Osteocyte (in vitro differentiated cells): ENCODE data around the gene MOB3B. TPM values are rescaled to one million over a fixed set of nuclear protein-coding genes. Genes with fewer than 3 reads are reported as not detected.

ENCODE experiments used
- DNase-seq: peaks from one replicate; pipeline ENCODE4 v3.0.0; 2021; ENCODE audit warnings: mixed read lengths; ENCODE audit not compliant: unreplicated experiment; ENCODE audit errors: extremely low spot score
- H3K27ac Mint-ChIP-seq: one replicate; pipeline ENCODE4 v1.8.0; 2021; ENCODE audit warnings: mild to moderate bottlenecking, mixed read lengths; ENCODE audit not compliant: unreplicated experiment
- H3K27me3 Mint-ChIP-seq: one replicate; pipeline ENCODE4 v1.8.0; 2021; ENCODE audit warnings: mixed read lengths; ENCODE audit not compliant: unreplicated experiment
- H3K36me3 Mint-ChIP-seq: one replicate; pipeline ENCODE4 v1.8.0; 2021; ENCODE audit warnings: mixed read lengths; ENCODE audit not compliant: unreplicated experiment
- H3K4me1 Mint-ChIP-seq: one replicate; pipeline ENCODE4 v1.8.0; 2021; ENCODE audit warnings: mixed read lengths; ENCODE audit not compliant: unreplicated experiment
- H3K4me3 Mint-ChIP-seq: one replicate; pipeline ENCODE4 v1.8.0; 2021; ENCODE audit warnings: mild to moderate bottlenecking, moderate library complexity, mixed read lengths; ENCODE audit not compliant: unreplicated experiment
- H3K9me3 Mint-ChIP-seq: one replicate; pipeline ENCODE4 v1.8.0; 2021; ENCODE audit warnings: mixed read lengths; ENCODE audit not compliant: unreplicated experiment
- total RNA-seq: library from RNA; stranded (reverse); gene quantifications from 2 replicates; pipeline ENCODE4 v1.2.1, GENCODE V29; 2021
- TF ChIP-seq, protein P1 (sequence below): fragments of 200-600 bp; sonication (generic); IDR thresholded peaks from 2 replicates; pipeline ENCODE4 v1.5.0; 2021; ENCODE audit warnings: antibody characterized with exemption, mild to moderate bottlenecking, moderate library complexity

The MOB3B gene
- total RNA-seq, 1 donor from 2014 or later, result 7.6 TPM

DNA sequence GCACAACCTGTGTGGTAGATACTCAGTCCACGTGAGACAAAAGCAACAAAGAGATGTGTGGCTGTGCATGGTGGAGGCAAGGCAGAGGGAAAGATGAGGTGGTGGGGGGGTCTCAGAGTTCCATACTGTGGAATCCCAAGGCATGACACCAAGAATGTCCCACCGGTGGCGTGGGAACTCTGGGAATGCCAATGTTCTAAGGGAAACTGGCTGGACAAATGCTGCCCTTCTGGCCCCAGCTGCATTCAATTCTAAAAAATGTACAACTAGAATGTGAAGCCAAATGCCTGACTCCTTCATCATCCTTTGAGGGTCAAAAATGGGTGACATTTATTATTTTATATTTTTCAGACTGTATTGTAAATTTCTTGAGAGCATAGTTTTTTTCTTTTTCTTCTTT is 174.4 kb downstream of the MOB3B start:
- no peaks in the 10 kb centered on the region for H3K27me3 Mint-ChIP-seq
- peaks cover 8% of the 10 kb centered on the region for H3K36me3 Mint-ChIP-seq
- DNase-seq, result no peak
- peak overlapping the region; percentile 76 for H3K27ac Mint-ChIP-seq
- TF ChIP-seq, protein P1, sequence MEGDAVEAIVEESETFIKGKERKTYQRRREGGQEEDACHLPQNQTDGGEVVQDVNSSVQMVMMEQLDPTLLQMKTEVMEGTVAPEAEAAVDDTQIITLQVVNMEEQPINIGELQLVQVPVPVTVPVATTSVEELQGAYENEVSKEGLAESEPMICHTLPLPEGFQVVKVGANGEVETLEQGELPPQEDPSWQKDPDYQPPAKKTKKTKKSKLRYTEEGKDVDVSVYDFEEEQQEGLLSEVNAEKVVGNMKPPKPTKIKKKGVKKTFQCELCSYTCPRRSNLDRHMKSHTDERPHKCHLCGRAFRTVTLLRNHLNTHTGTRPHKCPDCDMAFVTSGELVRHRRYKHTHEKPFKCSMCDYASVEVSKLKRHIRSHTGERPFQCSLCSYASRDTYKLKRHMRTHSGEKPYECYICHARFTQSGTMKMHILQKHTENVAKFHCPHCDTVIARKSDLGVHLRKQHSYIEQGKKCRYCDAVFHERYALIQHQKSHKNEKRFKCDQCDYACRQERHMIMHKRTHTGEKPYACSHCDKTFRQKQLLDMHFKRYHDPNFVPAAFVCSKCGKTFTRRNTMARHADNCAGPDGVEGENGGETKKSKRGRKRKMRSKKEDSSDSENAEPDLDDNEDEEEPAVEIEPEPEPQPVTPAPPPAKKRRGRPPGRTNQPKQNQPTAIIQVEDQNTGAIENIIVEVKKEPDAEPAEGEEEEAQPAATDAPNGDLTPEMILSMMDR, result no peak
- peaks cover 35% of the 10 kb centered on the region for H3K4me1 Mint-ChIP-seq
- H3K4me3 Mint-ChIP-seq, result no peak overlapping the region
- H3K9me3 Mint-ChIP-seq, result no peaks in the 10 kb centered on the region

DNA sequence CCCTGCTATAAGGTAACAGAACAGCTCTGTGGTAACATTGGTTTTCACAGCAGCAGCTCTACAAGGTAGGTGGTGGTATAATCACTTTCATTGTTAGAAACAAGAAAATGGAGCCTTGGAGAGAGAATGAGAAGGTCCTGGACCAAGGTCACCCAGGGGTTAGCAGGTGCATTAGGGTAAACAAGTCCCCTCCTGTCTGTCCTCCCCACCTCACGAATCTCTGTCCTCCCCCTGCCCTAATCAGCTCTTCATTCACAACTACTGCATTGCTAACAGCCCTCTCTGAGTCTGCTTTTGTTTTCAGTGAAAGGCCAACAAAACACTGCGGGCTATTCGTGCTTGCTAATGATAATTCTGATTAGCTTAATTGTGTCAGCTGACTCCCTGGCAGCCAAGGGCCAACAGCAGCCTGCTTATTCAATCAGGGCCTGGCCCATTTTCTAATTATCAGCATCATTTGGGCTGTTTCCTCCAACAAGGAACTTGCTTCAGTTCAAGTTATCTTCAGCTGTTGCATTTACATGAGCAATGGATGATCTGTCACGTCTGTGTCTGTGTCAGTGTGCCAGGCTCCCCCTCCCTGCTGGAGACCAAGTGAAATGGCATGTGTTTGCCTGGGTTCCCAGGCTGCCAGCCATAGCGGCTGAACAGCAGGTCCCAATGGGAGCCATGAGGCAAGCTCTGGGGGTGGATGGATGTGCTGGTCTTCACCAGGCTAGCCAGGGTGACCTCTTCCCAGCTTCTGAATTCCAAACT is 176.0 kb downstream of the MOB3B start:
- Mint-ChIP-seq H3K27me3 (no peaks in the 10 kb centered on the region), H3K4me3 (no peak overlapping the region), H3K36me3 (peaks cover 4% of the 10 kb centered on the region), H3K9me3 (no peaks in the 10 kb centered on the region), H3K27ac (peak overlapping the region; percentile 41), H3K4me1 (peaks cover 47% of the 10 kb centered on the region)
- DNase-seq, result no peak
- TF ChIP-seq, protein P1, result no peak

DNA sequence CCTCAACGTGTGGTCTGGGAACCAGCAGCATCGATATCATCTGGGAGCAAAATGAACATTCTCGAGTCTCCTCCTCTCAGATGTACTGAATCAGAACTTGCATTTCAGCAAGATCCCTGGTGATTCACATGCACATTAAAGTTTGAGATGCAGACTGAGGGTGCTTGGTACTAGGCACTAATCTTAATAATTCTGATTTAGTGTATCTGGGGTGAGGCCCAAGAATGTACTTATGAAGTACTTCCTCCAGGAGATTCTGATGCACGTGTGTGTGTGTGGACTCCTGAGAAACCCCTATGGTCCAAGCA is 176.5 kb downstream of the MOB3B start:
- Mint-ChIP-seq H3K4me1 (peaks cover 50% of the 10 kb centered on the region), H3K27ac (no peak overlapping the region)

DNA sequence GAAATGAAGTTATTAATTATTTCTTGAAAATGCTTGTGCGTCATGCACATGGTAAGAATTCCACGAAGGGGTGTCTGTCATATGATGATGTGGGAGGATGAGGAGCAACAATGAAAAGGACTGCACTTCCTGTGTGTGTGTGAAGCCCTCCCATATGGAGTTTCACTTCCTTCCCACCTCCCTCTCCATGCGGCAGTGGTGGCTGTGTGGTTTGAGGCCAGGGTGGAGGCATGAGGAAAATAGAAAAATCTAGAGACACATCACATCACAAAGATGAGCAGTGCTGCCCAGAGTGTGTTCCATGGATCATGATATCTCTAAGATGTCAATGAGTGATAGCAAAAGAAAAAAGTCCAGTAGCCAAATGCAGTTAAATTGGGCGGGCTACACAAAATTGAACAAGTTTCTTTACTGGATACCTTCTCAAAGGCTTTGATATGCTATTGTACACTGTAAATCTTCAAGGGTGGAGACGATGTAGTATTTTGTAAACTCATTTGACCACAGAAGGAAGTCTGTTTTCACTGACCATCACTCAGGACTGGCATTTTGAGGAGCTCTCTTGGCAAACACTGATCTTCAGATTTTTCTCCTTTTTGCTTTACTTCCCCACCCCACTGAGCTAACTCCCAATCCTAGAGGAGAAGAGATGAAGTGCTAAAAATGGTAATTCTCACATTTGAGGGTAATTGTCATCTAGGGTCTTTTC is 177.0 kb downstream of the MOB3B start:
- H3K27me3 Mint-ChIP-seq, result no peaks in the 10 kb centered on the region
- H3K4me1 Mint-ChIP-seq, result peaks cover 52% of the 10 kb centered on the region
- H3K4me3 Mint-ChIP-seq, result no peak overlapping the region
- TF ChIP-seq, protein P1, result no peak
- DNase-seq, result no peak
- no peaks in the 10 kb centered on the region for H3K9me3 Mint-ChIP-seq
- H3K27ac Mint-ChIP-seq, result peak overlapping the region; percentile 10
- no peaks in the 10 kb centered on the region for H3K36me3 Mint-ChIP-seq

More for the DNA sequence above, 176.5 kb downstream of the MOB3B start:
- no peaks in the 10 kb centered on the region for H3K9me3 Mint-ChIP-seq
- H3K27me3 Mint-ChIP-seq, result no peaks in the 10 kb centered on the region
- no peak for DNase-seq
- H3K4me3 Mint-ChIP-seq, result no peak overlapping the region
- TF ChIP-seq, protein P1, result no peak
- no peaks in the 10 kb centered on the region for H3K36me3 Mint-ChIP-seq

DNA sequence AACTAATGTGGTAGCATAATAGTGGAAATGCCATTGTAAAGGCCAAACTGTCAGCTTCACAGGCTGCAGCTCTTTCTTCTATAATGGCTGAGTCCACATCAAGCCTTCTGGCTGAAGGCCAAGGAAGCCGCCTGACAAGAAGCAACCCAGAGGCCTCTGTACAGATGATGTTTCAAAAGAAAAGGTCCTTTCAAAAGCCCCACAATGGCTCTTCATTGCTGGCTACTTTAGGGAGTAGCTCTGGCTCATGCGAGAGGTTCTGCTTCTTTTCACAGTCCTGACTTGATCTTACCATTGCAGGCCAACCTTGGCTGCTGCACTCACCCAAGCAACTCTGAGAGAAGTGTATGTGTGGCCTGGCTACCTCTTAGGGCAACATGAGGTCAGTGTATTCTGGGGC is 178.2 kb downstream of the MOB3B start:
- Mint-ChIP-seq H3K27ac (no peak overlapping the region), H3K27me3 (no peaks in the 10 kb centered on the region), H3K9me3 (no peaks in the 10 kb centered on the region), H3K36me3 (no peaks in the 10 kb centered on the region), H3K4me3 (no peak overlapping the region), H3K4me1 (peaks cover 48% of the 10 kb centered on the region)
- DNase-seq, result no peak
- TF ChIP-seq, protein P1, result no peak
